T-helper 1 cell treated with Interleukin-12 subunit alpha and Interleukin-12 subunit beta and Interleukin-4 antibody, amounts not matched to agents 30 ng/mL and 1 ng/mL, for 36 hours (primary cell): ENCODE data around the gene HOXA2. TPM values are rescaled to one million over a fixed set of nuclear protein-coding genes. Genes with fewer than 3 reads are reported as not detected.

ENCODE experiments used
- intact Hi-C: fragments of 100-400 bp; cut with micrococcal nuclease; formaldehyde crosslinking; loops from one replicate; pipeline ENCODE4 v1.15.1; 2024
- total RNA-seq: library from RNA; stranded (reverse); gene quantifications from 2 replicates; pipeline ENCODE4 v1.2.3, GENCODE V29; 2022

Gene HOXA2
- total RNA-seq: not detected in 2 replicates

DNA sequence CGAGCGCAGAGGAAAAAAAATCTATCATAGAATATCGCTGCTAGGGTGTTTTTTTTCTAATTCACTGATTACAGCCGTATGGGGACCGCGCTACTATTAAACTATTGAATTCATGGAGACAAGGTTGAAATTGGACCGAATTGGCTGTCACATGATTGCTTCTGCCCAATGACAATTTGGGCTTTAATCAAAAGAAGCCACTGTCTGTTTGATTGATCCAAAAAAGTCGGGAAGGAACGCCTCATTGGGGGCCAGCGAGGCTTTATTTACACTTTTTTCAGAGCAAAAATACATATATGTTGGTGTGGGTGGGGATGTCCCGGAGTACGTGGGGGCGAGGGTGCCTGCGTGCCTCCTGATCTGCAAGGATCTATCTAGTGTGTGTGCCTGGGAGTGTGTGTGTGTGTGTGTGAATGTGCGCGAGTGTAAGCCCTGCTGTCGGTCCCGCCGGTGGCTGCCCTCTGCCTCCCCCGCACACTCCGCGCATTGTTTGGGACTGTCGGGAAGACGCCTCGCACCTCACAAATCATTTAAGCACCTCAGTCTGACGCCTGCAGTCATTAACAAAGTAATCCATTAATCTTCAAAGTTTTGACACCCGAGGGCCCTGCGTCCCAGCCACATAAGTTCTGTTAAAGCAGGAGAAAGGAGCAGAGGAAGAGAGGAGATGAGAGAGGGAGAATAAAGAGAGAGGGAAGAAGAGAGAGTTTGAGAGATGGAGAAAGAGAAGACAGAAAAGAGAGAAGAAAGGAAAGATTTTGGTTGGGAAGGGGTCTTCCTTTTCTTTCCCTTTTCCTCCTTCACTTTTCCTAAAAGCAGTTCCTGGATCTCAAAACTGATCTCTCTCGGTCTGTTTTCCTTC is at the start of gene HOXA2:
Gene HOXA2, minus strand, starts transcription at position 103 of the 862 bp plus-strand sequence. CDS start 183 bp downstream, outside the sequence.
- intact Hi-C loops: no loop called here

GRCh38 chr7:27151341-27151930 is 49.0 kb upstream of the HOXA2 start:
- intact Hi-C loops: loop anchor here (1.0 to 2.0 kb wide), 4 partner anchors 10 to 1295 kb away; partner anchors contain the start of gene HOXA1

DNA sequence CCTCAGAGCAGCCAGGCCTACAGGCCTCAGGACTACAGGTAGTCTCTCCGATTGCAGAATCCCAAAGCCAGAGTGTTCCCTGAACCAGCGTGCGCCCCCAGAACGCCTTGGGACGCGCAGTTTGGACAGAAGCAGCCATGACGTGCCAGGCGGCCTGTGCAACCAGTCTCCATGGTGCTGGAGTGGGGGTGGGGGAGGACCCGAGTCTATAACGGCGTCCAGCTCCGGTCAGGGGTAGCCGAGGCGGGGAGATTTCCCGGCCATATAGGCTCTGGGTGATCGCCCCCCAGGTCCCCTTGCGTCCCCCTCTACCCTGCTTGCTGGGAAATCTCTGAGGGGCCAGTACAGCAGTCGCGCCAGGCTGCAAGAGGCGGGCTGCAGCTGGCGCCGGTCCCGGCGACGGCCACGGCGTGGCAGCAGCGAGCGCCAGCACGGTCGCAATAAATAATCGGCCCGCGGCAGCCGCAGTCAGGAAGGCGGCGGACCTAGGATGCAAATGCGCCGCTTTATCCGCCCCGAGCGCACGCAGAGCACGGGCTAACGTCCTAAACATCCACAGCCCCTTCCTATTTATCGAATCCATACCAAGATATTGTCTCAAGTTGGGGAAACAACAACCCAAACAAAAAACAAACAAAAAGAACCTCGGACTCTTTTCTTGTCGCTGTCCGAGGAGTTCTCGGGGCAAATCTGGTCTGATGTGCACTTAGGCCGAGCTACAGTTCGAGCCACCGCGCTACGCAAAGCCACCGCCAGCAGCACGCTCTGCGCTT is 48.3 kb upstream of the HOXA2 start:
- intact Hi-C loops: loop anchor here (1.0 to 2.0 kb wide), 4 partner anchors 11 to 1294 kb away; partner anchors contain the start of gene HOXA1

DNA sequence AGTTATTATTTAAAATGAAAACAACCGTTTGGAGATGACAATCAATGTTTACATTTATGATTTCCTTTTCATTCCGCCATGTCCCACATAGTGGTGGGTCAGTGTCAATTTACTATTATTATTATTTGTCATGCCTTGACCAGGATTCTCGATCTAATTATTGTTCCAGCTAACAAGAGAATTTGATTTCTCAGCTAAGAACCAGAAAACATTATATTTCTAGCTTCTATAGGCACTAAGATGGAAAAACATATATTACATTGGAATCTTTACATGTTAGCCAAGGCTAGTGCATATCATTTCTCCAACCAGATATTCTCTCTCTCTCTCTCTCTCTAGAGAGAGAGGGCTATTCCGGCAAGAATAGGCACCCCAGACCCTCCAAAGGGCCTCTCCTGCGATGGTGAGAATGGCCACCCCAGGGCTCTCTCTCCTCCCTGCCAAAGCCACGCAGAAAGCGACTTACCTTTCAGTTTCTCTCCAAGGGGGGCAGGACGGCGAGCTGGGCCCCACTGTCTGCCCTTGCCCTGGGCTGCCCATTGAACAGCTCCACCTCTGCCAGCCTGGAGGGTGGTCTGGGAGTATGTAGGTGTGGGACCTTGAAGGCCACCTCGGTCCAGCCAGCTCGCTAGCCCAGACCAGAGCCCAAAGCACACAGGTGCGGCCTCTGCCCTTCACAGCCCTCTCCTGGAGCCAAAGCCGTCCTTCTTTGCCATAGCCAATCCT is 47.5 kb upstream of the HOXA2 start:
- intact Hi-C loops: loop anchor here (2.0 kb wide), 3 partner anchors 15 to 1293 kb away; partner anchors contain the start of gene HOXA1

- intact Hi-C loops: no loop called here
Measured at GRCh38 chr7:27148756-27149641, 46.5 kb upstream of the HOXA2 start.

GRCh38 chr7:27148031-27148755 is 45.7 kb upstream of the HOXA2 start:
- intact Hi-C loops: no loop called here

DNA sequence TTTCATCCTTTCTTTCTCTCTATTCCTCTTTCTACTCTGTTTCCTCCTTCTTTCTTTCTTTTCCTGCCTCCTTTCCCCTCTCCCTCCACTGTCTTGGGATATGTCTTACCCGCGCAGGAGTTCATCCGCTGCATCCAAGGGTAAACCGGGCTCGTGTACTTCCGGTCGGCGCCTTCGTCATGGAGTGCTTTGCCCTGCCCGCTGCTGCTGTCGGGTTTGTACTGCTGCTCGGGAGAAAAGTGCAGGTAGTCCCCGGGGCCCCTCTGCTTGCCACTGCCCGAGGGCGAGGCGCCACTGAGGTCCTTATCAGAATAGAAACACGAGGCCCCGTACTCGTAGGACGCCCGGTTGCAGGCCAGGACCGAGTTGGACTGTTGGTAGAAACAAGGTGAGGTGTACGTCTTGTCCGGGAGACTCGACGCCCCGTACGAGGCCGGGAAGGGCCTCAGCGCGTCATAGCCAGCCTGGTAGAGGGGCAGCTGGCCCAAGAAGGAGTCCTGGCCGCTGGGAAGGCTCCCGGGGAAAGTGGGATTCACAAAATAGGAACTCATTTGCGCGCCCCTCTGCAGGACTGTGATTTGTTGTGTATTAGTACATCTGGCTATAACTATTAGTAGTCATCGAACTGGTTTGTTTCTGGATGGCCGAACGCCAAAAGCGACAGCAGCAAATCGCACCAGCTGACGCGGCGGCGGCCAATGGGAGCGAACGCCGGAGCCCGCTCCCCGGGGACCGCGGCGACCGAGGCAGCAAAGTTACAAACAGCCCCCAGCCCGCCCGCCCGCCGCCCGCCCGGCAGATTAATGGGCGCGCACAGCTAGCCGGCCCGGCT is 44.9 kb upstream of the HOXA2 start, which contains the start of gene HOXA6:
Gene HOXA6, minus strand, starts transcription at position 576 of the 832 bp plus-strand sequence. Its CDS starts 25 bp downstream, at position 551.
- intact Hi-C loops: no loop called here

DNA sequence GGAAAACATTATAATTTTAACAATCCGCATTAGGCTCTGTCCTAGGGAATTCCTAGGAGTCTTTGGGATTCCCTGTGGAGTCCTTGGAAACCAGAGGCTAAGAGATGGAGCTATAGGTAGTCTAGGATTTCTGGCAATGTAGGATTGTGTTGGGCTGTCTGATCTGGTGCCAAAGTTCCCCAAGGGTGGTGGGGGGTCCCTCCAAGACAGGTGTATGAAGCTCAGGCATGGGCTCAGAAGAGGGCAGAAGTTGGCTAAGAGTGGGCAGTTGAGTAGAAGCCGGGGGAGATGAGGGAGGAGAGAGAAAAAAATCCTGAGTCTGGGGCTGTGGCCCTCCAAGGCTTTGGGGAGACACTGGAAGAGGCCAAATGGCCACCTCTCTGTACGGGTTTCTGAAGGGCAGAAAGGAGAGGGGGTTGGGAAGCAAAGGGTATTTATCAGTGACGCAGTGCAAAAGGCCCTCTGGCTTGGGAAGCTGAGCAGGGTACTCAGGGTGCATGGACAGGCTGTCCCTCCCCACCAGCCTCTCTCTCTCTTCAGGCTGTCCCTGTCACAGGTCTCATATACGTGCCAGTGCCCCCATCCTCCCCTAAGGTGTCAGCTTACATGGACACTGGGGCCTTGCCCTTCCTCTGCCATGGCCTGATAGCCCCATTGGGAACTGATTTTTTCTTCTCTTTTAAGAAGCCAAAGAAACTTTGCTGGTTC is 44.2 kb upstream of the HOXA2 start:
- intact Hi-C loops: no loop called here

DNA sequence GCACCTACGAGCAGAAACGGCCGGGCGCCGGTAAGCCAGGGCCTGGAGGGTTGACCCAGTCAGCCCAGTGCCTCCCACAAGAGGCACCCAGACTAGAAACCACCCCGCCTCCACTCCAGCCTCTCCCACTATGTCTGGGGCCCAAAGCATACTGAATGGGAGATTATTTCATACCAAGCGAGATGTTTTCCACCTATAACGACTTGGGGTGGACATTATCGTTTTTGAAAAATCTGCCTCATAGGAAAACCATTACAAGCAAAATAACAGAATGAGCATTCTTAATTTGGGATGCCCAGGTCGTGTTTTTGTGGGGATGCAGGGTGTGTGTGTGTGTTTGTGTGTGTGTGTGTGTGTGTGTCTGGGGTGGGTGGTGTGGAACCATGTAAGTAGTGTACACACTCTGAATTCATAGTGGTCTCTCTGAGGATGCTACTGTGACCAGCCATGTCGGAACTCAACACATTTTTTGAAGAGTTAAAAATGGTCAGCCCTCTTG is 43.5 kb upstream of the HOXA2 start:
- intact Hi-C loops: no loop called here

GRCh38 chr7:27145165-27145913 is 42.9 kb upstream of the HOXA2 start:
- intact Hi-C loops: no loop called here

GRCh38 chr7:27144781-27145164 is 42.3 kb upstream of the HOXA2 start:
- intact Hi-C loops: no loop called here

- intact Hi-C loops: no loop called here
Measured at GRCh38 chr7:27143950-27144780, 41.7 kb upstream of the HOXA2 start.

- intact Hi-C loops: no loop called here
Measured at GRCh38 chr7:27143023-27143949, 40.8 kb upstream of the HOXA2 start, which contains the start of gene HOXA5. Gene HOXA5, minus strand, starts transcription at chr7:27143681. Its CDS starts 74 bp downstream, at chr7:27143607.

- intact Hi-C loops: no loop called here
Measured at GRCh38 chr7:27142580-27143022, 40.1 kb upstream of the HOXA2 start.
